Transverse colon (tissue), 3 donors: ENCODE data around the gene PHF21B.

Source experiments
- CTCF ChIP-seq, 5 experiments: fragments of 200-600 bp in 3 of 5; fragments of 450-650 bp in 2 of 5; sonication (generic) in 3 of 5; IDR thresholded peaks; 1 replicate in 2 of 5; 2 replicates in 3 of 5; pipeline ENCODE4 v1.5.1; 2016 to 2017; ENCODE audit warnings: antibody characterized with exemption in 5 of 5, inconsistent platforms in 3 of 5, mild to moderate bottlenecking in 2 of 5, moderate library complexity in 1 of 5
- EP300 ChIP-seq: sonication (generic); formaldehyde crosslinking; IDR thresholded peaks from one replicate; pipeline ENCODE4 v1.6.1; 2017; ENCODE audit warnings: antibody characterized with exemption, low read depth
- POLR2A ChIP-seq: fragments of 450-650 bp; IDR thresholded peaks from one replicate; pipeline ENCODE4 v1.6.1; 2016; ENCODE audit warnings: antibody characterized with exemption, mild to moderate bottlenecking, moderate library complexity

- TF ChIP-seq POLR2A = no peak
- no peak for TF ChIP-seq CTCF (IDR thresholded peaks at IDR 0.05)
- no peak for TF ChIP-seq EP300
Observed at GRCh38 chr22:44879301-44879680, 130.5 kb downstream of the PHF21B start.
